ENCODE data around the gene NRAP.

DNA sequence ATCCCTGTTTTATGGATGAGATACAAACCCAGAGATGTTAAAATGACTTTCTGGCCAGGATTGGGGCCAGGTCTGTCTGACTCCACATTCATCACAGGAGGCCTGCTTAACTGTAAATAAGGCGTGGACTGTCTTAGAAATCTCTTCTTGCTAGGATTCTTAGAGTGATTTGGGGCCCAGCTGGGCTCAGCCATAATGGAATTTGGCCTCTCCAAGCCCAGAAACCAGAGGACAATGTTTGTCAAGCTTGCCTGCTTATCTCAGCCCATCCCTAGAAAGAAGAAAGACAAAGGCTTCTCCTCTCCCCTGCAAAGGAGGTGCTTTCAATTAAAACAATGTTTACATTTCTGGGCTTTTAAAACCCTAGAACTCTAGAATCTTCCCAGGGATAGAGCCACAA is 108.1 kb downstream of the NRAP start:
- no peak for TF ChIP-seq POLR2A (IDR thresholded peaks at IDR 0.05; ENCODE audit: low read depth, low read length)
- TF ChIP-seq POLR2AphosphoS5 (IDR thresholded peaks at IDR 0.05; ENCODE audit: low read depth, low read length), result no peak
